HepG2 (cell line): ENCODE measurements around the gene ZFP69B. TPM values are rescaled to one million over a fixed set of nuclear protein-coding genes. Genes with fewer than 3 reads are reported as not detected.

ENCODE experiments used
- GATAD2A ChIP-seq: IDR thresholded peaks from 2 replicates; pipeline ENCODE4 v1.6.1; 2016
- GPN1 ChIP-seq: sonication (generic); formaldehyde crosslinking; IDR thresholded peaks from 2 replicates; pipeline ENCODE4 v1.5.1; 2020; ENCODE audit warnings: missing genetic modification reagents, borderline replicate concordance
- HNRNPK ChIP-seq: fragments of 200-400 bp; formaldehyde crosslinking; IDR thresholded peaks from 2 replicates; pipeline ENCODE4 v1.6.1; 2018; ENCODE audit warnings: low read length, low read depth, moderate library complexity, mild to moderate bottlenecking; ENCODE audit not compliant: poor library complexity, severe bottlenecking
- HOXA9 ChIP-seq: sonication (generic); formaldehyde crosslinking; IDR thresholded peaks from 2 replicates; pipeline ENCODE4 v1.8.1; 2022; ENCODE audit warnings: missing genetic modification reagents, mild to moderate bottlenecking, moderate library complexity, borderline replicate concordance
- JDP2 ChIP-seq: sonication (generic); formaldehyde crosslinking; IDR thresholded peaks from 2 replicates; pipeline ENCODE4 v1.8.1; 2022; ENCODE audit warnings: missing genetic modification reagents, borderline replicate concordance
- NFKBIZ ChIP-seq: IDR thresholded peaks from 2 replicates; pipeline ENCODE4 v1.6.1; 2018; ENCODE audit warnings: missing genetic modification reagents, missing compliant biosample characterization
- POLR2G ChIP-seq: fragments of 200-400 bp; formaldehyde crosslinking; IDR thresholded peaks from 2 replicates; pipeline ENCODE4 v1.6.1; 2018; ENCODE audit warnings: mild to moderate bottlenecking, low read depth, low read length, moderate library complexity
- RBFOX2 ChIP-seq: fragments of 200-400 bp; formaldehyde crosslinking; IDR thresholded peaks from 2 replicates; pipeline ENCODE4 v1.6.1; 2017; ENCODE audit warnings: low read depth, mild to moderate bottlenecking, low read length
- RXRB ChIP-seq: IDR thresholded peaks from 2 replicates; pipeline ENCODE4 v1.6.1; 2016; ENCODE audit warnings: borderline replicate concordance, missing genetic modification reagents, missing compliant biosample characterization
- XRCC5 ChIP-seq: fragments of 200-400 bp; formaldehyde crosslinking; optimal IDR thresholded peaks from 2 replicates; pipeline ENCODE3; 2017; ENCODE audit warnings: mild to moderate bottlenecking, low read length
- YY1 ChIP-seq: IDR thresholded peaks from 2 replicates; pipeline ENCODE4 v1.6.1; 2011; ENCODE audit warnings: low read length, low read depth, moderate library complexity, mild to moderate bottlenecking; ENCODE audit not compliant: insufficient read depth, insufficient replicate concordance
- ZNF510 ChIP-seq: sonication (generic); formaldehyde crosslinking; IDR thresholded peaks from 2 replicates; pipeline ENCODE4 v1.4.0; 2020; ENCODE audit warnings: low read depth, mild to moderate bottlenecking, missing genetic modification reagents
- ZNF709 ChIP-seq: sonication (generic); formaldehyde crosslinking; IDR thresholded peaks from 2 replicates; pipeline ENCODE4 v1.5.0; 2020; ENCODE audit warnings: mild to moderate bottlenecking, missing genetic modification reagents
- polyA plus RNA-seq, 8 experiments: library from polyadenylated mRNA; depleted of rRNA in 3 of 8; stranded (reverse) in 7 of 8; unstranded in 1 of 8; fragments of >200 nt; fragmentation: Illumina TruSeq in 4 of 8; extraction: Trizol in 4 of 8; gene quantifications; 2 replicates each; pipeline versions ENCODE4 v1.2.1 to v1.2.3, GENCODE V29; 2011 to 2016; ENCODE audit warnings: low read depth in 4 of 8, missing spikeins in 1 of 8, mixed read lengths in 1 of 8; ENCODE audit not compliant: insufficient read depth in 1 of 8
- total RNA-seq, 5 experiments: library from RNA; depleted of rRNA; stranded (reverse); fragments of >200 nt; fragmentation: Illumina TruSeq; extraction: Trizol; gene quantifications; 2 replicates each; pipeline ENCODE4 v1.2.3, GENCODE V29; 2016; ENCODE audit warnings: low read depth in 1 of 5
- TF ChIP-seq, protein P1 (sequence below): sonication (generic); formaldehyde crosslinking; IDR thresholded peaks from one replicate; pipeline ENCODE4 v1.5.1; 2020; ENCODE audit warnings: mild to moderate bottlenecking, missing genetic modification reagents; ENCODE audit errors: not compliant biosample characterization
- TF ChIP-seq, protein P2 (sequence below): sonication (generic); formaldehyde crosslinking; IDR thresholded peaks from 2 replicates; pipeline ENCODE4 v1.4.0; 2020; ENCODE audit warnings: missing genetic modification reagents
- TF ChIP-seq, protein P3 (sequence below): sonication (generic); formaldehyde crosslinking; IDR thresholded peaks from 2 replicates; pipeline ENCODE4 v1.4.0; 2020; ENCODE audit warnings: missing genetic modification reagents
- TF ChIP-seq, protein P4 (sequence below): sonication (generic); formaldehyde crosslinking; conservative IDR thresholded peaks from 2 replicates; pipeline ENCODE4 v1.5.0; 2020; ENCODE audit warnings: missing genetic modification reagents

The ZFP69B gene
- total and polyA plus RNA-seq, 2 of the 13 experiments (the other 11 are each of a cell fraction or from before 2014, with no cell fraction given): 4.6 to 7.7 TPM

DNA sequence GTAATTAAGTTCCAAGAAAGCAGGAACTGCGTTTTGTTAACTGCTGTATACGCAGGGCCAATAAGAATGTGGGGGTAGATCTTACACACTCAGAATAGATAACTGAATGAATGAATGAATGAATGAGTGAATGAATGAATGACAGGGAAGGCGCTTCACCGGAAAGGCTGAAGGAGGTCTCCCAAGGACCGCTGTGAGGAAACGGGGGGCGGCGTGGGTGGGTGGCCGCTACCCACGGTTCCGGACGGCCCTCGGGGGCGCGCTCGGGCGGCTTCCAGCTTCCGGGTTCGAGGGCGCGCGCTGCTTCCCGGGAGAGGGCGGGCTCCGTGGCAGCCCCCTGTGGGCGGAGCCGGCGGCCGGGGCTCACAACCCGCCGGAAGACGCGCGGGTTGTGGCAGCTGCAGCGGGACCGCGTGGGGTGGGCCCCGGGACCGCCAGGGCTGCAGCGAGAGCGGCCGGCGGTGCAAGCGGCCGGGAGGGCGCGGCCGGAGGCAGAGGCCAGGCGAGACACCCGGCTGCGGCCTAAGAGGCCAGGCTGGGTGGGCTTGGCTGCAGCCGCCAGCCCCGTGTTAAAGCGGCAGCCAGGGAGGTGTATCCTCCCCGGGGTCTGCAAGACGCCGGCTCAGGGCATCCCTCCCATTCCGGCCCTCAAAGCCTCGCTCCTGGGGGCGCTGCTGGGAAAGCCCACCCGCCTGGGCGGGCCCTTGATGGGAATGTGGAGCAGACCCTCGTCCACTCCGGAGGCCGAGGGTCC lies 26.8 kb downstream of the ZFP69B start, which contains the start of gene ZFP69 (continued):
- no peak for TF ChIP-seq XRCC5
- TF ChIP-seq YY1: peak; percentile 59
- TF ChIP-seq, protein P1, sequence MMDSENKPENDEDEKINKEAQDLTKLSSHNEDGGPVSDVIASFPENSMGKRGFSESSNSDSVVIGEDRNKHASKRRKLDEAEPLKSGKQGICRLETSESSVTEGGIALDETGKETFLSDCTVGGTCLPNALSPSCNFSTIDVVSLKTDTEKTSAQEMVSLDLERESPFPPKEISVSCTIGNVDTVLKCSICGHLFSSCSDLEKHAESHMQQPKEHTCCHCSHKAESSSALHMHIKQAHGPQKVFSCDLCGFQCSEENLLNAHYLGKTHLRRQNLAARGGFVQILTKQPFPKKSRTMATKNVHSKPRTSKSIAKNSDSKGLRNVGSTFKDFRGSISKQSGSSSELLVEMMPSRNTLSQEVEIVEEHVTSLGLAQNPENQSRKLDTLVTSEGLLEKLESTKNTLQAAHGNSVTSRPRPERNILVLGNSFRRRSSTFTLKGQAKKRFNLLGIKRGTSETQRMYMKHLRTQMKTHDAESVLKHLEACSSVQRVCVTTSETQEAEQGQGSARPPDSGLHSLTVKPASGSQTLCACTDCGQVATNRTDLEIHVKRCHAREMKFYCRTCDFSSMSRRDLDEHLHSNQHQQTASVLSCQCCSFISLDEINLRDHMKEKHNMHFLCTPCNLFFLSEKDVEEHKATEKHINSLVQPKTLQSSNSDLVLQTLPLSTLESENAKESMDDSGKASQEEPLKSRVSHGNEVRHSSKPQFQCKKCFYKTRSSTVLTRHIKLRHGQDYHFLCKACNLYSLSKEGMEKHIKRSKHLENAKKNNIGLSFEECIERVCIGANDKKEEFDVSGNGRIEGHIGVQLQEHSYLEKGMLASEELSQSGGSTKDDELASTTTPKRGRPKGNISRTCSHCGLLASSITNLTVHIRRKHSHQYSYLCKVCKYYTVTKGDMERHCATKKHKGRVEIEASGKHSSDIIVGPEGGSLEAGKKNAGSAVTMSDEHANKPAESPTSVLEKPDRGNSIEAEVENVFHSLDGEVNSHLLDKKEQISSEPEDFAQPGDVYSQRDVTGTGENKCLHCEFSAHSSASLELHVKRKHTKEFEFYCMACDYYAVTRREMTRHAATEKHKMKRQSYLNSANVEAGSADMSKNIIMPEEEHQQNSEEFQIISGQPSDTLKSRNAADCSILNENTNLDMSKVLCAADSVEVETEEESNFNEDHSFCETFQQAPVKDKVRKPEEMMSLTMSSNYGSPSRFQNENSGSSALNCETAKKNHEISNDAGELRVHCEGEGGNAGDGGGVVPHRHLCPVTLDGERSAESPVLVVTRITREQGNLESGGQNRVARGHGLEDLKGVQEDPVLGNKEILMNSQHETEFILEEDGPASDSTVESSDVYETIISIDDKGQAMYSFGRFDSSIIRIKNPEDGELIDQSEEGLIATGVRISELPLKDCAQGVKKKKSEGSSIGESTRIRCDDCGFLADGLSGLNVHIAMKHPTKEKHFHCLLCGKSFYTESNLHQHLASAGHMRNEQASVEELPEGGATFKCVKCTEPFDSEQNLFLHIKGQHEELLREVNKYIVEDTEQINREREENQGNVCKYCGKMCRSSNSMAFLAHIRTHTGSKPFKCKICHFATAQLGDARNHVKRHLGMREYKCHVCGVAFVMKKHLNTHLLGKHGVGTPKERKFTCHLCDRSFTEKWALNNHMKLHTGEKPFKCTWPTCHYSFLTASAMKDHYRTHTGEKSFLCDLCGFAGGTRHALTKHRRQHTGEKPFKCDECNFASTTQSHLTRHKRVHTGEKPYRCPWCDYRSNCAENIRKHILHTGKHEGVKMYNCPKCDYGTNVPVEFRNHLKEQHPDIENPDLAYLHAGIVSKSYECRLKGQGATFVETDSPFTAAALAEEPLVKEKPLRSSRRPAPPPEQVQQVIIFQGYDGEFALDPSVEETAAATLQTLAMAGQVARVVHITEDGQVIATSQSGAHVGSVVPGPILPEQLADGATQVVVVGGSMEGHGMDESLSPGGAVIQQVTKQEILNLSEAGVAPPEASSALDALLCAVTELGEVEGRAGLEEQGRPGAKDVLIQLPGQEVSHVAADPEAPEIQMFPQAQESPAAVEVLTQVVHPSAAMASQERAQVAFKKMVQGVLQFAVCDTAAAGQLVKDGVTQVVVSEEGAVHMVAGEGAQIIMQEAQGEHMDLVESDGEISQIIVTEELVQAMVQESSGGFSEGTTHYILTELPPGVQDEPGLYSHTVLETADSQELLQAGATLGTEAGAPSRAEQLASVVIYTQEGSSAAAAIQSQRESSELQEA (CRISPR knock-in tag): no peak
- TF ChIP-seq ZNF510: no peak
- TF ChIP-seq, protein P2, sequence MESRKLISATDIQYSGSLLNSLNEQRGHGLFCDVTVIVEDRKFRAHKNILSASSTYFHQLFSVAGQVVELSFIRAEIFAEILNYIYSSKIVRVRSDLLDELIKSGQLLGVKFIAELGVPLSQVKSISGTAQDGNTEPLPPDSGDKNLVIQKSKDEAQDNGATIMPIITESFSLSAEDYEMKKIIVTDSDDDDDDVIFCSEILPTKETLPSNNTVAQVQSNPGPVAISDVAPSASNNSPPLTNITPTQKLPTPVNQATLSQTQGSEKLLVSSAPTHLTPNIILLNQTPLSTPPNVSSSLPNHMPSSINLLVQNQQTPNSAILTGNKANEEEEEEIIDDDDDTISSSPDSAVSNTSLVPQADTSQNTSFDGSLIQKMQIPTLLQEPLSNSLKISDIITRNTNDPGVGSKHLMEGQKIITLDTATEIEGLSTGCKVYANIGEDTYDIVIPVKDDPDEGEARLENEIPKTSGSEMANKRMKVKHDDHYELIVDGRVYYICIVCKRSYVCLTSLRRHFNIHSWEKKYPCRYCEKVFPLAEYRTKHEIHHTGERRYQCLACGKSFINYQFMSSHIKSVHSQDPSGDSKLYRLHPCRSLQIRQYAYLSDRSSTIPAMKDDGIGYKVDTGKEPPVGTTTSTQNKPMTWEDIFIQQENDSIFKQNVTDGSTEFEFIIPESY (CRISPR knock-in tag): no peak
- TF ChIP-seq GATAD2A (CRISPR knock-in tag): no peak; the same call in 1 of the 2 replicates
- TF ChIP-seq POLR2G: peak; percentile 76
- peak; percentile 81 for TF ChIP-seq RBFOX2
- TF ChIP-seq RXRB (CRISPR knock-in tag): 0 out of 2 replicates have a peak, but pooled peaks have one; percentile 12
- no peak for TF ChIP-seq HNRNPK
- TF ChIP-seq JDP2 (CRISPR knock-in tag): no peak
- TF ChIP-seq HOXA9 (CRISPR knock-in tag): no peak
- no peak for TF ChIP-seq NFKBIZ (CRISPR knock-in tag)
- TF ChIP-seq, protein P3, sequence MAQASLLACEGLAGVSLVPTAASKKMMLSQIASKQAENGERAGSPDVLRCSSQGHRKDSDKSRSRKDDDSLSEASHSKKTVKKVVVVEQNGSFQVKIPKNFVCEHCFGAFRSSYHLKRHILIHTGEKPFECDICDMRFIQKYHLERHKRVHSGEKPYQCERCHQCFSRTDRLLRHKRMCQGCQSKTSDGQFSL (CRISPR knock-in tag): no peak
- TF ChIP-seq ZNF709 (CRISPR knock-in tag): no peak
- TF ChIP-seq, protein P4, sequence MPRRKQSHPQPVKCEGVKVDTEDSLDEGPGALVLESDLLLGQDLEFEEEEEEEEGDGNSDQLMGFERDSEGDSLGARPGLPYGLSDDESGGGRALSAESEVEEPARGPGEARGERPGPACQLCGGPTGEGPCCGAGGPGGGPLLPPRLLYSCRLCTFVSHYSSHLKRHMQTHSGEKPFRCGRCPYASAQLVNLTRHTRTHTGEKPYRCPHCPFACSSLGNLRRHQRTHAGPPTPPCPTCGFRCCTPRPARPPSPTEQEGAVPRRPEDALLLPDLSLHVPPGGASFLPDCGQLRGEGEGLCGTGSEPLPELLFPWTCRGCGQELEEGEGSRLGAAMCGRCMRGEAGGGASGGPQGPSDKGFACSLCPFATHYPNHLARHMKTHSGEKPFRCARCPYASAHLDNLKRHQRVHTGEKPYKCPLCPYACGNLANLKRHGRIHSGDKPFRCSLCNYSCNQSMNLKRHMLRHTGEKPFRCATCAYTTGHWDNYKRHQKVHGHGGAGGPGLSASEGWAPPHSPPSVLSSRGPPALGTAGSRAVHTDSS (CRISPR knock-in tag): no peak
- no peak for TF ChIP-seq GPN1
